ENCODE data around the gene PYCR2.

DNA sequence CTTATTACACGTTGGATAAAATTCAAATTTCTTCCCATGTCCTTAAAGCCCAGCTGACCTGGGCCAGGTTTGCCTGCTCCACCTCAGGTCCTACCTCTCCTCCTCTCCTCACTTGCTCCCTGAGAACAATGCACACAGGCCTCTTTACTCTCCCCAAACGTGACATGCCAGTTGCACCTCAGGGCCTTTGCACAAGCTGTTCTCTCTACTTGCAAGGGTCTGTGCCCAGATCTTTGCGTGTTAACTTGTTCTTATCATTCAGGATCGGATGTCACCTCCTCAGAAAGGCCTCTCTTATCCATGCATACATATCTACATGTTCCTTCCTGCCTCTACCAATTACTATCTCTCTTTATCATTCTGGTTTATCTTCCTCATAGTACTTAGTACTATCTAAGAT is 20.4 kb downstream of the PYCR2 start:
- TF ChIP-seq, protein P1, sequence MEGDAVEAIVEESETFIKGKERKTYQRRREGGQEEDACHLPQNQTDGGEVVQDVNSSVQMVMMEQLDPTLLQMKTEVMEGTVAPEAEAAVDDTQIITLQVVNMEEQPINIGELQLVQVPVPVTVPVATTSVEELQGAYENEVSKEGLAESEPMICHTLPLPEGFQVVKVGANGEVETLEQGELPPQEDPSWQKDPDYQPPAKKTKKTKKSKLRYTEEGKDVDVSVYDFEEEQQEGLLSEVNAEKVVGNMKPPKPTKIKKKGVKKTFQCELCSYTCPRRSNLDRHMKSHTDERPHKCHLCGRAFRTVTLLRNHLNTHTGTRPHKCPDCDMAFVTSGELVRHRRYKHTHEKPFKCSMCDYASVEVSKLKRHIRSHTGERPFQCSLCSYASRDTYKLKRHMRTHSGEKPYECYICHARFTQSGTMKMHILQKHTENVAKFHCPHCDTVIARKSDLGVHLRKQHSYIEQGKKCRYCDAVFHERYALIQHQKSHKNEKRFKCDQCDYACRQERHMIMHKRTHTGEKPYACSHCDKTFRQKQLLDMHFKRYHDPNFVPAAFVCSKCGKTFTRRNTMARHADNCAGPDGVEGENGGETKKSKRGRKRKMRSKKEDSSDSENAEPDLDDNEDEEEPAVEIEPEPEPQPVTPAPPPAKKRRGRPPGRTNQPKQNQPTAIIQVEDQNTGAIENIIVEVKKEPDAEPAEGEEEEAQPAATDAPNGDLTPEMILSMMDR (IDR thresholded peaks at IDR 0.05): no peak
- TF ChIP-seq SIN3A (IDR thresholded peaks at IDR 0.05; ENCODE audit: borderline replicate concordance, insufficient read depth, low read depth, low read length): no peak

All from Panc1 (cell line).